WERI-Rb-1 (cell line): Measurements from ENCODE around the gene GDF2.

ENCODE experiments used
- DNase-seq: peaks from one replicate; pipeline ENCODE4 v3.0.0-alpha.2; 2020
- H3K27ac ChIP-seq: fragments of 250-450 bp; sonication (Bioruptor Pico); 2 replicates; pipeline ENCODE4 v1.5.1; 2020; ENCODE audit warnings: mild to moderate bottlenecking, moderate library complexity
- H3K27me3 ChIP-seq: fragments of 250-450 bp; sonication (Bioruptor Pico); 2 replicates; pipeline ENCODE4 v1.5.1; 2021; ENCODE audit warnings: mild to moderate bottlenecking, low read depth, moderate library complexity; ENCODE audit not compliant: insufficient read depth, severe bottlenecking
- H3K36me3 ChIP-seq: fragments of 250-450 bp; sonication (Bioruptor Pico); 2 replicates; pipeline ENCODE4 v1.5.1; 2020; ENCODE audit warnings: mild to moderate bottlenecking, moderate library complexity
- H3K4me3 ChIP-seq: 2 replicates; pipeline ENCODE4 v1.5.1; 2011; ENCODE audit warnings: low read depth, mild to moderate bottlenecking, control low read depth, low read length
- H3K9me3 ChIP-seq: fragments of 250-450 bp; sonication (Bioruptor Pico); 2 replicates; pipeline ENCODE4 v1.5.1; 2021; ENCODE audit warnings: mild to moderate bottlenecking, moderate library complexity; ENCODE audit not compliant: severe bottlenecking
- CTCF ChIP-seq: IDR thresholded peaks from 2 replicates; pipeline ENCODE4 v1.5.1; 2011; ENCODE audit warnings: low read depth, mild to moderate bottlenecking, control low read depth, inconsistent platforms, low read length

Gene GDF2

DNA sequence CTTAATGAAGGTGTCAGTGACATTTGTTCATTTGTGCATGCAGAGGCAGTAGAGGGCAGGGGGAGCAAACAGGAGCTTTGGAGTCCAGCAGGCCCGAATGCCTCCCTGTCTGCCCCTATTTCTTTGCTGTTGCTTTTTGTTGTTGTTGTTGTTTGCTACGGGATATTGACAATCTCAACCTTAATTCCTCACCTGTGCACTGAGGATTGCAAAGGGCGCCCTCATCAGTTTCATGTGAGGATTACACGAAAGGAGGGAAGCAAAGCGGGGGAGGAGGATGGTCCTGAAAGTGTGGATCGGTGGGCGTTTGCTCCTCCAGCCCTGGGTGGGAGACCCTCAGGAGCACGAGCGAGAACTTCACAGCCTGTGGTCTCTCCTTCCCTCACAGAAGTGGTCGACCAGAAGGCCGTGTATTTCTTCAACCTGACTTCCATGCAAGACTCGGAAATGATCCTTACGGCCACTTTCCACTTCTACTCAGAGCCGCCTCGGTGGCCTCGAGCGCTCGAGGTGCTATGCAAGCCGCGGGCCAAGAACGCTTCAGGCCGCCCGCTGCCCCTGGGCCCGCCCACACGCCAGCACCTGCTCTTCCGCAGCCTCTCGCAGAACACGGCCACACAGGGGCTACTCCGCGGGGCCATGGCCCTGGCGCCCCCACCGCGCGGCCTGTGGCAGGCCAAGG, 12.7 kb upstream of the GDF2 start:
- no peak overlapping the region for H3K4me3 ChIP-seq
- TF ChIP-seq CTCF = peak; percentile 71
- no peaks in the 10 kb centered on the region for H3K27me3 ChIP-seq
- no peak overlapping the region for H3K27ac ChIP-seq
- peak; percentile 32 for DNase-seq
- H3K36me3 ChIP-seq = no peaks in the 10 kb centered on the region
- no peaks in the 10 kb centered on the region for H3K9me3 ChIP-seq

DNA sequence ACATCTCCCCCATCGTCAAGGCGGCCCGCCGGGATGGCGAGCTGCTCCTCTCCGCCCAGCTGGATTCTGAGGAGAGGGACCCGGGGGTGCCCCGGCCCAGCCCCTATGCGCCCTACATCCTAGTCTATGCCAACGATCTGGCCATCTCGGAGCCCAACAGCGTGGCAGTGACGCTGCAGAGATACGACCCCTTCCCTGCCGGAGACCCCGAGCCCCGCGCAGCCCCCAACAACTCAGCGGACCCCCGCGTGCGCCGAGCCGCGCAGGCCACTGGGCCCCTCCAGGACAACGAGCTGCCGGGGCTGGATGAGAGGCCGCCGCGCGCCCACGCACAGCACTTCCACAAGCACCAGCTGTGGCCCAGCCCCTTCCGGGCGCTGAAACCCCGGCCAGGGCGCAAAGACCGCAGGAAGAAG, 12.2 kb upstream of the GDF2 start:
- no peak overlapping the region for H3K27ac ChIP-seq
- no peaks in the 10 kb centered on the region for H3K9me3 ChIP-seq
- no peak for DNase-seq

GRCh38 chr10:47311193-47311931, 10.9 kb upstream of the GDF2 start:
- Histone ChIP-seq H3K9me3 (no peaks in the 10 kb centered on the region), H3K27me3 (no peaks in the 10 kb centered on the region), H3K27ac (no peak overlapping the region), H3K36me3 (no peaks in the 10 kb centered on the region), H3K4me3 (no peak overlapping the region)
- DNase-seq = no peak
- no peak for TF ChIP-seq CTCF

More for the DNA sequence above, 12.2 kb upstream of the GDF2 start:
- H3K36me3 ChIP-seq = no peaks in the 10 kb centered on the region
- no peak overlapping the region for H3K4me3 ChIP-seq
- no peak for TF ChIP-seq CTCF
- H3K27me3 ChIP-seq = no peaks in the 10 kb centered on the region

- no peaks in the 10 kb centered on the region for H3K36me3 ChIP-seq
- no peak overlapping the region for H3K4me3 ChIP-seq
- TF ChIP-seq CTCF = peak; percentile 95
- no peaks in the 10 kb centered on the region for H3K27me3 ChIP-seq
- no peaks in the 10 kb centered on the region for H3K9me3 ChIP-seq
- no peak overlapping the region for H3K27ac ChIP-seq
- DNase-seq = peak; percentile 88
Measured at GRCh38 chr10:47311932-47312662, 10.2 kb upstream of the GDF2 start.

DNA sequence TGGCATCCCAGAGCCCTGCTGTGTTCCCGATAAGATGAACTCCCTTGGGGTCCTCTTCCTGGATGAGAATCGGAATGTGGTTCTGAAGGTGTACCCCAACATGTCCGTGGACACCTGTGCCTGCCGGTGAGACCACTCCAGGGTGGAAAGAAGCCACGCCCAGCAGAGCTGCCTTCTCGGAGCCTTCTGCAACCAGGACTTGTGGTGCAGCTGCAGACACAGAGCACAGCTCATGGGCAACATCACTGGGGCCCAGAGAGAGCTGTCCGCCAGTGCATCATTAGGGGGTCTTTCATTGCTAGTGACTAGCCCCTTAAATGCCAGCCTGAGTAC, 9.6 kb upstream of the GDF2 start:
- Histone ChIP-seq H3K36me3 (no peaks in the 10 kb centered on the region), H3K27ac (no peak overlapping the region), H3K27me3 (no peaks in the 10 kb centered on the region), H3K9me3 (no peaks in the 10 kb centered on the region), H3K4me3 (no peak overlapping the region)
- DNase-seq = no peak
- TF ChIP-seq CTCF = no peak
